Upper lobe of right lung (tissue), 1 donor: ENCODE measurements around the gene CA6. TPM values are rescaled to one million over a fixed set of nuclear protein-coding genes. Genes with fewer than 3 reads are reported as not detected.

Experiments
- ATAC-seq: fragments of 200-7000 bp; cut with Tn5 transposase; one replicate; pipeline ENCODE4 v1.9.1; 2020; ENCODE audit warnings: mild to moderate bottlenecking, moderate library complexity
- DNase-seq: peaks from one replicate; pipeline ENCODE4 v3.0.0-alpha.2; 2020
- H3K27ac ChIP-seq: fragments of 200-600 bp; one replicate; pipeline ENCODE4 v1.8.0; 2022
- H3K27me3 ChIP-seq: fragments of 200-600 bp; one replicate; pipeline ENCODE4 v1.8.0; 2022; ENCODE audit warnings: mild to moderate bottlenecking
- H3K36me3 ChIP-seq: fragments of 200-600 bp; one replicate; pipeline ENCODE4 v1.8.0; 2022
- H3K4me1 ChIP-seq: fragments of 200-600 bp; one replicate; pipeline ENCODE4 v1.8.0; 2022
- H3K4me3 ChIP-seq: fragments of 200-600 bp; one replicate; pipeline ENCODE4 v1.8.0; 2022; ENCODE audit warnings: mild to moderate bottlenecking
- H3K9me3 ChIP-seq: fragments of 200-600 bp; one replicate; pipeline ENCODE4 v1.8.0; 2022
- intact Hi-C: fragments of 100-400 bp; cut with DNase I; formaldehyde crosslinking; loops from one replicate; pipeline ENCODE4 v1.11.0; 2022
- total RNA-seq: library from RNA; stranded (reverse); fragmentation: NEBNext Ultra II Directional; extraction: Animal tissue kit (Norgen Biotek cat#: 25700); gene quantifications from one replicate; pipeline ENCODE4 v1.2.1, GENCODE V29; 2021
- TF ChIP-seq, protein P1 (sequence below): fragments of 200-600 bp; IDR thresholded peaks from one replicate; pipeline ENCODE4 v1.8.0; 2022; ENCODE audit warnings: antibody characterized with exemption
- donor health status: DM: no; HTN: yes; CAD: no; lungs with severe emphysema.

CA6 gene
- total RNA-seq, 1 donor from 2014 or later = not detected

- TF ChIP-seq, protein P1, sequence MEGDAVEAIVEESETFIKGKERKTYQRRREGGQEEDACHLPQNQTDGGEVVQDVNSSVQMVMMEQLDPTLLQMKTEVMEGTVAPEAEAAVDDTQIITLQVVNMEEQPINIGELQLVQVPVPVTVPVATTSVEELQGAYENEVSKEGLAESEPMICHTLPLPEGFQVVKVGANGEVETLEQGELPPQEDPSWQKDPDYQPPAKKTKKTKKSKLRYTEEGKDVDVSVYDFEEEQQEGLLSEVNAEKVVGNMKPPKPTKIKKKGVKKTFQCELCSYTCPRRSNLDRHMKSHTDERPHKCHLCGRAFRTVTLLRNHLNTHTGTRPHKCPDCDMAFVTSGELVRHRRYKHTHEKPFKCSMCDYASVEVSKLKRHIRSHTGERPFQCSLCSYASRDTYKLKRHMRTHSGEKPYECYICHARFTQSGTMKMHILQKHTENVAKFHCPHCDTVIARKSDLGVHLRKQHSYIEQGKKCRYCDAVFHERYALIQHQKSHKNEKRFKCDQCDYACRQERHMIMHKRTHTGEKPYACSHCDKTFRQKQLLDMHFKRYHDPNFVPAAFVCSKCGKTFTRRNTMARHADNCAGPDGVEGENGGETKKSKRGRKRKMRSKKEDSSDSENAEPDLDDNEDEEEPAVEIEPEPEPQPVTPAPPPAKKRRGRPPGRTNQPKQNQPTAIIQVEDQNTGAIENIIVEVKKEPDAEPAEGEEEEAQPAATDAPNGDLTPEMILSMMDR = no peak
Measured at GRCh38 chr1:8947127-8947691, 1.5 kb downstream of the CA6 start.

DNA sequence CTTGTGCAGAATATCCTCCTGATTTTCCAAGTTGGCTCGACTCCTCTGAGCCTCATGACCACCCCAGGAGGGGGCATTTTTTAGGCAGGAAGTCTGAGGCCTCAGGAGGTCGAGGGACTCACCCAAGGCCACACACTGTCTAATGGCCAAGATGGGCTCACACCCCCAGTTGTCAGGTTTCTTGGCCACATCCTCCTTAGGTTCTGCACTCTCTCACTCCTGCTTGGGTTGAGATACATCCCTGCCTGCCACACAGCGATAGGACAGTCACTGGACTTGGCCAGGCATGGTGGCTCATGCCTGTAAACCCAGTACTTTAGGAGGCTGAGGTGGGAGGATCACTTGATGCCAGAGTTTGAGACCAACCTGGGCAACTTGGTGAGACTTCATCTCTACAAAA lies 4.6 kb downstream of the CA6 start:
- intact Hi-C loops = no loop called here
- Histone ChIP-seq H3K27me3 (no peaks in the 10 kb centered on the region), H3K27ac (no peak overlapping the region), H3K4me3 (no peak overlapping the region), H3K36me3 (no peaks in the 10 kb centered on the region), H3K4me1 (no peaks in the 10 kb centered on the region), H3K9me3 (no peaks in the 10 kb centered on the region)
- no peak for DNase-seq
- ATAC-seq = no peak
- TF ChIP-seq, protein P1 = no peak

More at GRCh38 chr1:8947127-8947691, 1.5 kb downstream of the CA6 start:
- ATAC-seq (no peak), DNase-seq (no peak)
- Histone ChIP-seq H3K36me3 (no peaks in the 10 kb centered on the region), H3K4me1 (no peaks in the 10 kb centered on the region), H3K4me3 (no peak overlapping the region), H3K27ac (no peak overlapping the region), H3K27me3 (no peaks in the 10 kb centered on the region), H3K9me3 (no peaks in the 10 kb centered on the region)
- intact Hi-C loops = no loop called here

GRCh38 chr1:8951231-8951630 lies 5.6 kb downstream of the CA6 start:
- H3K9me3 ChIP-seq = no peaks in the 10 kb centered on the region
- H3K4me1 ChIP-seq = no peaks in the 10 kb centered on the region
- TF ChIP-seq, protein P1 = no peak
- DNase-seq (no peak), ATAC-seq (no peak)
- no peak overlapping the region for H3K27ac ChIP-seq
- H3K27me3 ChIP-seq = no peaks in the 10 kb centered on the region
- H3K4me3 ChIP-seq = no peak overlapping the region
- intact Hi-C loops = no loop called here
- H3K36me3 ChIP-seq = no peaks in the 10 kb centered on the region

- no peaks in the 10 kb centered on the region for H3K4me1 ChIP-seq
- H3K27ac ChIP-seq = no peak overlapping the region
- DNase-seq = no peak
- no peaks in the 10 kb centered on the region for H3K36me3 ChIP-seq
- H3K27me3 ChIP-seq = no peaks in the 10 kb centered on the region
- intact Hi-C loops = no loop called here
- no peak for ATAC-seq
- no peak overlapping the region for H3K4me3 ChIP-seq
- TF ChIP-seq, protein P1 = no peak
- no peaks in the 10 kb centered on the region for H3K9me3 ChIP-seq
Measured at GRCh38 chr1:8955406-8955805, 9.7 kb downstream of the CA6 start.

- no peak for ATAC-seq
- Histone ChIP-seq H3K27me3 (no peaks in the 10 kb centered on the region), H3K27ac (no peak overlapping the region), H3K4me1 (no peaks in the 10 kb centered on the region), H3K9me3 (no peaks in the 10 kb centered on the region), H3K36me3 (no peaks in the 10 kb centered on the region), H3K4me3 (no peak overlapping the region)
- intact Hi-C loops = no loop called here
- DNase-seq = no peak
- TF ChIP-seq, protein P1 = no peak
Measured at GRCh38 chr1:8956461-8957349, 11.0 kb downstream of the CA6 start.
